HCT116 (cell line): Measurements from ENCODE around the gene CT47A7. TPM values are rescaled to one million over a fixed set of nuclear protein-coding genes. Genes with fewer than 3 reads are reported as not detected.

ENCODE experiments used
- ATAC-seq: fragments of 200-7000 bp; cut with Tn5 transposase; 2 replicates; pipeline ENCODE4 v1.9.1; 2020; ENCODE audit warnings: mild to moderate bottlenecking, moderate library complexity
- BruUV-seq: library from RNA; stranded (reverse); fragments of 400-500 nt; replicated peaks from 2 replicates; lab custom pipeline; 2021; lab: Mats Ljungman, UMichigan
- CTCF ChIA-PET: fragments of 300-600 bp; sonication (Branson Sonifier 250); formaldehyde crosslinking; loops from one replicate; lab custom pipeline; 2021; ENCODE audit warnings: antibody characterized with exemption; lab: Charles Lee
- POLR2A ChIA-PET: fragments of 300-600, 350-600 bp; sonication (Branson Sonifier 250); formaldehyde crosslinking; loops from one replicate; lab custom pipeline; 2021; ENCODE audit warnings: antibody characterized with exemption; lab: Charles Lee
- RAD21 ChIA-PET, 2 experiments: fragments of 300-600 bp; sonication (Branson Sonifier 250); formaldehyde crosslinking; loops; one replicate each; lab custom pipeline; 2023; ENCODE audit warnings: low total read pairs in 2 of 2; ENCODE audit not compliant: uncharacterized antibody in 2 of 2, unreplicated experiment in 2 of 2, low non-redundant PET in 1 of 2; lab: Charles Lee
- DNase-seq: peaks from one replicate; pipeline ENCODE4 v3.0.0-alpha.2; 2010; ENCODE audit warnings: low read depth, low spot score
- H2AFZ ChIP-seq: fragments of 200-600 bp; shearing (Covaris generic), sonication (generic); 2 replicates; pipeline ENCODE4 v1.6.1; 2017; ENCODE audit warnings: low read depth, mixed run types, mixed read lengths, antibody characterized with exemption, low read length; ENCODE audit not compliant: poor library complexity, severe bottlenecking
- H3K27ac ChIP-seq: 2 replicates; pipeline ENCODE4 v1.5.1; 2012; ENCODE audit warnings: low read depth, low read length
- H3K27me3 ChIP-seq: fragments of 200-600 bp; sonication (generic); 2 replicates; pipeline ENCODE4 v1.6.1; 2016; ENCODE audit warnings: mixed run types, low read length, mixed read lengths; ENCODE audit not compliant: insufficient read depth
- H3K36me3 ChIP-seq, 2 experiments: fragments of 200-500 bp in 1 of 2; fragments of 200-600 bp in 1 of 2; sonication (Bioruptor generic) in 1 of 2; sonication (generic) in 1 of 2; 2 replicates each; pipeline versions ENCODE4 v1.5.1 to v1.6.1; 2014 to 2016; ENCODE audit warnings: low read length in 2 of 2, inconsistent platforms in 1 of 2, mixed read lengths in 1 of 2, mixed run types in 1 of 2; ENCODE audit not compliant: insufficient read depth in 2 of 2, control insufficient read depth in 1 of 2
- H3K4me1 ChIP-seq, 2 experiments: fragments of 200-600 bp in 1 of 2; sonication (generic) in 1 of 2; 2 replicates each; pipeline versions ENCODE4 v1.5.1 to v1.6.1; 2012 to 2017; ENCODE audit warnings: low read length in 2 of 2, inconsistent platforms in 1 of 2, mild to moderate bottlenecking in 1 of 2, mixed read lengths in 1 of 2, mixed run types in 1 of 2, moderate library complexity in 1 of 2; ENCODE audit not compliant: insufficient read depth in 2 of 2, control insufficient read depth in 1 of 2
- H3K4me2 ChIP-seq: fragments of 200-600 bp; sonication (generic); 2 replicates; pipeline ENCODE4 v1.6.1; 2017; ENCODE audit warnings: mixed run types, low read length, mixed read lengths
- H3K4me3 ChIP-seq, 2 experiments: fragments of 200-600 bp in 1 of 2; sonication (generic) in 1 of 2; replicated peaks in 1 of 2; 2 replicates each; pipeline ENCODE4 v1.5.1; 2011 to 2016; ENCODE audit warnings: low read length in 2 of 2, control low read depth in 1 of 2, low read depth in 1 of 2, mild to moderate bottlenecking in 1 of 2, mixed read lengths in 1 of 2, mixed run types in 1 of 2
- H3K79me2 ChIP-seq: fragments of 200-600 bp; sonication (generic); 2 replicates; pipeline ENCODE4 v1.6.1; 2017; ENCODE audit warnings: mild to moderate bottlenecking, mixed run types, low read length, moderate library complexity, mixed read lengths; ENCODE audit not compliant: insufficient read depth
- H3K9ac ChIP-seq: fragments of 200-600 bp; sonication (generic); 2 replicates; pipeline ENCODE4 v1.6.1; 2016; ENCODE audit warnings: low read length, mixed read lengths
- H3K9me2 ChIP-seq: fragments of 200-600 bp; sonication (generic), shearing (Covaris generic); 2 replicates; pipeline ENCODE4 v1.6.1; 2017; ENCODE audit warnings: mixed run types, mild to moderate bottlenecking, moderate library complexity; ENCODE audit not compliant: insufficient read depth
- H3K9me3 ChIP-seq, 2 experiments: fragments of 200-500 bp in 1 of 2; fragments of 200-600 bp in 1 of 2; sonication (Bioruptor generic) in 1 of 2; sonication (generic) in 1 of 2; 2 replicates each; pipeline ENCODE4 v1.6.1; 2014 to 2017; ENCODE audit warnings: low read length in 2 of 2, mixed read lengths in 2 of 2, inconsistent platforms in 1 of 2, low read depth in 1 of 2, mild to moderate bottlenecking in 1 of 2, mixed run types in 1 of 2, moderate library complexity in 1 of 2; ENCODE audit not compliant: control insufficient read depth in 1 of 2, insufficient read depth in 1 of 2
- H4K20me1 ChIP-seq: fragments of 200-600 bp; sonication (generic), shearing (Covaris generic); 2 replicates; pipeline ENCODE4 v1.6.1; 2017; ENCODE audit warnings: mixed run types, mild to moderate bottlenecking, moderate library complexity; ENCODE audit not compliant: insufficient read depth
- EGR1 ChIP-seq: IDR thresholded peaks from 2 replicates; pipeline ENCODE4 v1.6.1; 2012; ENCODE audit warnings: low read depth
- ELF1 ChIP-seq: IDR thresholded peaks from 2 replicates; pipeline ENCODE4 v1.6.1; 2012; ENCODE audit warnings: low read depth, borderline replicate concordance
- EZH2 ChIP-seq: fragments of 200-600 bp; sonication (generic); IDR thresholded peaks from 2 replicates; pipeline ENCODE4 v1.6.1; 2017; ENCODE audit warnings: antibody characterized with exemption, mixed run types
- EZH2phosphoT487 ChIP-seq: fragments of 200-600 bp; IDR thresholded peaks from 2 replicates; pipeline ENCODE4 v1.6.1; 2018; ENCODE audit warnings: antibody characterized with exemption, borderline replicate concordance
- FOSL1 ChIP-seq: IDR thresholded peaks from 2 replicates; pipeline ENCODE4 v1.6.1; 2012; ENCODE audit warnings: low read depth
- JUND ChIP-seq: IDR thresholded peaks from 2 replicates; pipeline ENCODE4 v1.6.1; 2012
- POLR2A ChIP-seq: IDR thresholded peaks from 2 replicates; pipeline ENCODE4 v1.7.0; 2011; ENCODE audit warnings: borderline replicate concordance; ENCODE audit not compliant: insufficient read depth, insufficient read length; ENCODE audit errors: extremely low read depth
- POLR2AphosphoS5 ChIP-seq: IDR thresholded peaks from 2 replicates; pipeline ENCODE4 v1.6.1; 2011; ENCODE audit warnings: mild to moderate bottlenecking, low read depth, low read length, moderate library complexity
- RAD21 ChIP-seq: IDR thresholded peaks from 2 replicates; pipeline ENCODE4 v1.6.1; 2012; ENCODE audit warnings: low read depth, mild to moderate bottlenecking
- SIN3A ChIP-seq: IDR thresholded peaks from 2 replicates; pipeline ENCODE4 v1.6.1; 2012; ENCODE audit warnings: low read depth
- SRF ChIP-seq: IDR thresholded peaks from 2 replicates; pipeline ENCODE4 v1.6.1; 2012; ENCODE audit warnings: low read depth
- TCF7L2 ChIP-seq: IDR thresholded peaks from 2 replicates; pipeline ENCODE4 v1.7.0; 2011; ENCODE audit warnings: borderline replicate concordance, inconsistent platforms; ENCODE audit not compliant: insufficient read depth, insufficient read length; ENCODE audit errors: extremely low read depth
- YY1 ChIP-seq: IDR thresholded peaks from 2 replicates; pipeline ENCODE4 v1.6.1; 2011; ENCODE audit warnings: low read length, low read depth, moderate library complexity, mild to moderate bottlenecking; ENCODE audit not compliant: insufficient replicate concordance; ENCODE audit errors: extremely low read depth
- ZNF274 ChIP-seq: fragments of 200-500 bp; sonication (Bioruptor generic); IDR thresholded peaks from 2 replicates; pipeline ENCODE4 v1.6.1; 2014; ENCODE audit warnings: mild to moderate bottlenecking, low read depth, low read length, inconsistent platforms
- intact Hi-C: fragments of 100-400 bp; cut with micrococcal nuclease; formaldehyde crosslinking; loops from 2 replicates; pipeline ENCODE4 v1.10.0; 2022
- total RNA-seq: library from RNA; stranded (reverse); gene quantifications from one replicate; pipeline ENCODE4 v1.2.1, GENCODE V29; 2021; ENCODE audit not compliant: unreplicated experiment
- TF ChIP-seq, protein P1 (sequence below): IDR thresholded peaks from 2 replicates; pipeline ENCODE4 v1.6.1; 2012; ENCODE audit warnings: low read depth
- TF ChIP-seq, protein P2 (sequence below): IDR thresholded peaks from 2 replicates; pipeline ENCODE4 v1.6.1; 2012
- TF ChIP-seq, protein P3 (sequence below), 3 experiments: fragments of 200-600 bp in 1 of 3; sonication (generic) in 1 of 3; IDR thresholded peaks in 2 of 3; conservative IDR thresholded peaks in 1 of 3; 2 replicates each; pipeline ENCODE4 v1.5.1; 2012 to 2017; ENCODE audit warnings: low read depth in 2 of 3, low read length in 2 of 3, antibody characterized with exemption in 1 of 3, borderline replicate concordance in 1 of 3, control low read depth in 1 of 3, mild to moderate bottlenecking in 1 of 3, mixed read lengths in 1 of 3, mixed run types in 1 of 3, moderate library complexity in 1 of 3; ENCODE audit not compliant: insufficient read depth in 1 of 3
- TF ChIP-seq, protein P4 (sequence below): IDR thresholded peaks from 2 replicates; pipeline ENCODE4 v1.6.1; 2011; ENCODE audit warnings: mild to moderate bottlenecking, low read length, moderate library complexity; ENCODE audit not compliant: insufficient replicate concordance; ENCODE audit errors: extremely low read depth

CT47A7 gene
- total RNA-seq, 1 experiment from 2014 or later, result not detected

DNA sequence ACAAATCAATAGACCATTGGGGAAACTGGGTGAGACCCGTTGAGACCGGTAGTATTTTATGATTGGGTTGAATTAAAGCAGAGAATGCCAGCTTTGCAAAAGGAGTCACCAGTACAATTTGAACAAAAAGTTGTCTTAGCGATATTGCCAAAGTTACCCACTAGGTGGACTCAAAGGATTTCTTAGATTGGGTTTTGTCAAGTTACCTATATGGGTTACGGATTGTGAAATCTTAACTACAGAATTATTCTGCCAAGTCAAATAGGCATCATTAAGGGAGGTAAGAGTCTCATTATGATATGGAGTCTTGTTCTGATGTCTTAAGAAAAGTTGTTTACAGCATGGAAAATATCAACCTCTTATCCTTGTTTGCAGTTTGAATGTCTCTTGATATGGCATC is 44.2 kb upstream of the CT47A7 start (continued):
- TF ChIP-seq, protein P1, sequence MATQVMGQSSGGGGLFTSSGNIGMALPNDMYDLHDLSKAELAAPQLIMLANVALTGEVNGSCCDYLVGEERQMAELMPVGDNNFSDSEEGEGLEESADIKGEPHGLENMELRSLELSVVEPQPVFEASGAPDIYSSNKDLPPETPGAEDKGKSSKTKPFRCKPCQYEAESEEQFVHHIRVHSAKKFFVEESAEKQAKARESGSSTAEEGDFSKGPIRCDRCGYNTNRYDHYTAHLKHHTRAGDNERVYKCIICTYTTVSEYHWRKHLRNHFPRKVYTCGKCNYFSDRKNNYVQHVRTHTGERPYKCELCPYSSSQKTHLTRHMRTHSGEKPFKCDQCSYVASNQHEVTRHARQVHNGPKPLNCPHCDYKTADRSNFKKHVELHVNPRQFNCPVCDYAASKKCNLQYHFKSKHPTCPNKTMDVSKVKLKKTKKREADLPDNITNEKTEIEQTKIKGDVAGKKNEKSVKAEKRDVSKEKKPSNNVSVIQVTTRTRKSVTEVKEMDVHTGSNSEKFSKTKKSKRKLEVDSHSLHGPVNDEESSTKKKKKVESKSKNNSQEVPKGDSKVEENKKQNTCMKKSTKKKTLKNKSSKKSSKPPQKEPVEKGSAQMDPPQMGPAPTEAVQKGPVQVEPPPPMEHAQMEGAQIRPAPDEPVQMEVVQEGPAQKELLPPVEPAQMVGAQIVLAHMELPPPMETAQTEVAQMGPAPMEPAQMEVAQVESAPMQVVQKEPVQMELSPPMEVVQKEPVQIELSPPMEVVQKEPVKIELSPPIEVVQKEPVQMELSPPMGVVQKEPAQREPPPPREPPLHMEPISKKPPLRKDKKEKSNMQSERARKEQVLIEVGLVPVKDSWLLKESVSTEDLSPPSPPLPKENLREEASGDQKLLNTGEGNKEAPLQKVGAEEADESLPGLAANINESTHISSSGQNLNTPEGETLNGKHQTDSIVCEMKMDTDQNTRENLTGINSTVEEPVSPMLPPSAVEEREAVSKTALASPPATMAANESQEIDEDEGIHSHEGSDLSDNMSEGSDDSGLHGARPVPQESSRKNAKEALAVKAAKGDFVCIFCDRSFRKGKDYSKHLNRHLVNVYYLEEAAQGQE, result no peak
- TF ChIP-seq ZNF274, result no peak
- TF ChIP-seq SRF, result no peak
- no peak for TF ChIP-seq EZH2phosphoT487
- no peak for TF ChIP-seq SIN3A
- no peak for TF ChIP-seq ELF1
- no peak for TF ChIP-seq JUND
- TF ChIP-seq FOSL1, result no peak

DNA sequence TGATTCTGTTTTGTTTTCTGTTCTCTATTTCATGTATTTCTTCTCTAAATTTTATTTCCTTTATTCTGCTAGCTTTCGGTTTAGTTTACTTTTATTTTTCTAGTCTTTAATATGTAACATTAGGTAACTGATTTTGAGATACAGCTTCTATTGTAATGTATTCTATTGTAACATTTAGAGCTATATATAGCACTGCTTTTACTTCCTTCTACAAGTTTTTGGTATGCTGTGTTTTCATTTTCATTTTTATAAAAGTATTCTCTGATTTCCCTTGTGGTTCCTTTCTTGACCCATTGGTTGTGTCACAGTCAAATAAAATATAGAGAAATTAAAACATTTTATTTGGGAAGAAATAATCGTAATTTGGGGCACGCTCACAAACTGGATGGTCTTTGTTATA is 43.0 kb upstream of the CT47A7 start:
- DNase-seq (no peak), ATAC-seq (no peak)
- CTCF ChIA-PET, result no interaction called here
- no peak overlapping the region for H2AFZ ChIP-seq
- H3K9me3 ChIP-seq, result no peaks in the 10 kb centered on the region
- intact Hi-C loops, result no loop called here
- no peak overlapping the region for H3K27ac ChIP-seq
- H3K36me3 ChIP-seq, result no peaks in the 10 kb centered on the region
- no peaks in the 10 kb centered on the region for H3K4me1 ChIP-seq
- TF ChIP-seq EZH2 (no peak), TCF7L2 (no peak), POLR2A (no peak), FOSL1 (no peak), POLR2AphosphoS5 (no peak), SIN3A (no peak), YY1 (no peak), EGR1 (no peak), RAD21 (no peak)
- TF ChIP-seq, protein P2, sequence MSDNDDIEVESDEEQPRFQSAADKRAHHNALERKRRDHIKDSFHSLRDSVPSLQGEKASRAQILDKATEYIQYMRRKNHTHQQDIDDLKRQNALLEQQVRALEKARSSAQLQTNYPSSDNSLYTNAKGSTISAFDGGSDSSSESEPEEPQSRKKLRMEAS, result no peak
- TF ChIP-seq, protein P3, sequence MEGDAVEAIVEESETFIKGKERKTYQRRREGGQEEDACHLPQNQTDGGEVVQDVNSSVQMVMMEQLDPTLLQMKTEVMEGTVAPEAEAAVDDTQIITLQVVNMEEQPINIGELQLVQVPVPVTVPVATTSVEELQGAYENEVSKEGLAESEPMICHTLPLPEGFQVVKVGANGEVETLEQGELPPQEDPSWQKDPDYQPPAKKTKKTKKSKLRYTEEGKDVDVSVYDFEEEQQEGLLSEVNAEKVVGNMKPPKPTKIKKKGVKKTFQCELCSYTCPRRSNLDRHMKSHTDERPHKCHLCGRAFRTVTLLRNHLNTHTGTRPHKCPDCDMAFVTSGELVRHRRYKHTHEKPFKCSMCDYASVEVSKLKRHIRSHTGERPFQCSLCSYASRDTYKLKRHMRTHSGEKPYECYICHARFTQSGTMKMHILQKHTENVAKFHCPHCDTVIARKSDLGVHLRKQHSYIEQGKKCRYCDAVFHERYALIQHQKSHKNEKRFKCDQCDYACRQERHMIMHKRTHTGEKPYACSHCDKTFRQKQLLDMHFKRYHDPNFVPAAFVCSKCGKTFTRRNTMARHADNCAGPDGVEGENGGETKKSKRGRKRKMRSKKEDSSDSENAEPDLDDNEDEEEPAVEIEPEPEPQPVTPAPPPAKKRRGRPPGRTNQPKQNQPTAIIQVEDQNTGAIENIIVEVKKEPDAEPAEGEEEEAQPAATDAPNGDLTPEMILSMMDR (IDR thresholded peaks at IDR 0.05 in 2 of 3, conservative IDR thresholded peaks at IDR 0.05 in 1 of 3; ENCODE audit: borderline replicate concordance in 1 of 3, insufficient read depth in 1 of 3, low read depth in 2 of 3, low read length in 2 of 3), result no peak
- TF ChIP-seq, protein P4, sequence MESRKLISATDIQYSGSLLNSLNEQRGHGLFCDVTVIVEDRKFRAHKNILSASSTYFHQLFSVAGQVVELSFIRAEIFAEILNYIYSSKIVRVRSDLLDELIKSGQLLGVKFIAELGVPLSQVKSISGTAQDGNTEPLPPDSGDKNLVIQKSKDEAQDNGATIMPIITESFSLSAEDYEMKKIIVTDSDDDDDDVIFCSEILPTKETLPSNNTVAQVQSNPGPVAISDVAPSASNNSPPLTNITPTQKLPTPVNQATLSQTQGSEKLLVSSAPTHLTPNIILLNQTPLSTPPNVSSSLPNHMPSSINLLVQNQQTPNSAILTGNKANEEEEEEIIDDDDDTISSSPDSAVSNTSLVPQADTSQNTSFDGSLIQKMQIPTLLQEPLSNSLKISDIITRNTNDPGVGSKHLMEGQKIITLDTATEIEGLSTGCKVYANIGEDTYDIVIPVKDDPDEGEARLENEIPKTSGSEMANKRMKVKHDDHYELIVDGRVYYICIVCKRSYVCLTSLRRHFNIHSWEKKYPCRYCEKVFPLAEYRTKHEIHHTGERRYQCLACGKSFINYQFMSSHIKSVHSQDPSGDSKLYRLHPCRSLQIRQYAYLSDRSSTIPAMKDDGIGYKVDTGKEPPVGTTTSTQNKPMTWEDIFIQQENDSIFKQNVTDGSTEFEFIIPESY, result no peak
- no peak overlapping the region for H3K4me3 ChIP-seq
- no peaks in the 10 kb centered on the region for H3K27me3 ChIP-seq
- no peaks in the 10 kb centered on the region for H3K9me2 ChIP-seq
- POLR2A ChIA-PET, result no interaction called here
- no peaks in the 10 kb centered on the region for H3K79me2 ChIP-seq
- no peak overlapping the region for H3K4me2 ChIP-seq
- H3K9ac ChIP-seq, result no peak overlapping the region
- RAD21 ChIA-PET, result no interaction called here
- no peaks in the 10 kb centered on the region for H4K20me1 ChIP-seq
- no TSS peak for BruUV-seq
